H1 (cell line): ENCODE results near the gene RELN. TPM values are rescaled to one million over a fixed set of nuclear protein-coding genes. Genes with fewer than 3 reads are reported as not detected.

Source experiments
- CTCF ChIA-PET: fragments of 300-600 bp; sonication (Branson Sonifier 250); formaldehyde crosslinking; loops from one replicate; lab custom pipeline; 2021; ENCODE audit not compliant: partially characterized antibody; lab: Charles Lee
- POLR2A ChIA-PET: fragments of 300-600 bp; sonication (Branson Sonifier 250); formaldehyde crosslinking; loops from one replicate; lab custom pipeline; 2021; ENCODE audit warnings: inconsistent platforms; ENCODE audit not compliant: partially characterized antibody; lab: Charles Lee
- DNase-seq, 2 experiments: peaks; one replicate each; pipeline versions ENCODE4 v3.0.0 to v3.0.0-alpha.2; 2010 to 2022; ENCODE audit warnings: low spot score in 2 of 2, low read depth in 1 of 2, mixed read lengths in 1 of 2
- FAIRE-seq: peaks from 2 replicates; lab custom pipeline; 2011; peaks lifted over from hg19 to GRCh38; lab: Jason Lieb, UNC
- H2AFZ ChIP-seq: 2 replicates; pipeline ENCODE4 v1.8.1; 2012; ENCODE audit warnings: low read length, inconsistent platforms
- H2AK5ac ChIP-seq: 2 replicates; pipeline ENCODE4 v1.6.1; 2013; ENCODE audit warnings: low read depth, low read length
- H2BK120ac ChIP-seq: replicated peaks from 2 replicates; pipeline ENCODE3; 2013; ENCODE audit warnings: low read depth, low read length, inconsistent platforms
- H2BK12ac ChIP-seq: 2 replicates; pipeline ENCODE4 v1.6.1; 2013; ENCODE audit warnings: low read depth, low read length
- H2BK15ac ChIP-seq: 2 replicates; pipeline ENCODE4 v1.6.1; 2013; ENCODE audit warnings: low read length
- H2BK20ac ChIP-seq: 2 replicates; pipeline ENCODE4 v1.6.1; 2013; ENCODE audit warnings: low read length
- H2BK5ac ChIP-seq: 2 replicates; pipeline ENCODE4 v1.6.1; 2013; ENCODE audit warnings: low read depth, low read length
- H3K14ac ChIP-seq: 2 replicates; pipeline ENCODE4 v1.6.1; 2013; ENCODE audit warnings: inconsistent platforms; ENCODE audit not compliant: insufficient read length
- H3K18ac ChIP-seq: 2 replicates; pipeline ENCODE4 v1.6.1; 2013; ENCODE audit warnings: low read length; ENCODE audit errors: extremely low read depth
- H3K23ac ChIP-seq: 2 replicates; pipeline ENCODE4 v1.6.1; 2013; ENCODE audit warnings: inconsistent platforms; ENCODE audit not compliant: insufficient read length
- H3K23me2 ChIP-seq: 2 replicates; pipeline ENCODE4 v1.6.1; 2013; ENCODE audit warnings: low read depth, low read length
- H3K27ac ChIP-seq: 2 replicates; pipeline ENCODE4 v1.6.1; 2011; ENCODE audit warnings: low read depth, low read length, inconsistent platforms
- H3K27me3 ChIP-seq, 4 experiments: replicated peaks in 1 of 4; 1 replicate in 1 of 4; 2 replicates in 3 of 4; pipeline versions ENCODE4 v1.6.1 to v1.8.1; 2011 to 2013; ENCODE audit warnings: low read length in 3 of 4, mild to moderate bottlenecking in 3 of 4, inconsistent platforms in 2 of 4, mixed read lengths in 2 of 4, moderate library complexity in 1 of 4; ENCODE audit not compliant: control insufficient read depth in 3 of 4, insufficient read depth in 3 of 4; ENCODE audit errors: extremely low read depth in 1 of 4
- H3K36me3 ChIP-seq, 4 experiments: 2 replicates each; pipeline versions ENCODE4 v1.6.1 to v1.8.1; 2011 to 2013; ENCODE audit warnings: mild to moderate bottlenecking in 4 of 4, low read length in 3 of 4, moderate library complexity in 2 of 4, control low read depth in 1 of 4, inconsistent platforms in 1 of 4; ENCODE audit not compliant: insufficient read depth in 4 of 4, control insufficient read depth in 2 of 4
- H3K4ac ChIP-seq: replicated peaks from 2 replicates; pipeline ENCODE3; 2013; ENCODE audit warnings: low read length, low read depth, mixed read lengths, inconsistent platforms; ENCODE audit not compliant: insufficient read length
- H3K4me1 ChIP-seq, 4 experiments: replicated peaks in 1 of 4; 1 replicate in 1 of 4; 2 replicates in 3 of 4; pipeline versions ENCODE4 v1.6.1 to v1.8.1; 2011 to 2013; ENCODE audit warnings: low read length in 3 of 4, inconsistent platforms in 2 of 4, mixed read lengths in 1 of 4; ENCODE audit not compliant: insufficient read depth in 4 of 4, control insufficient read depth in 3 of 4
- H3K4me2 ChIP-seq, 2 experiments: 2 replicates each; pipeline versions ENCODE4 v1.6.1 to v1.8.1; 2011 to 2013; ENCODE audit warnings: low read depth in 2 of 2, low read length in 2 of 2, control low read depth in 1 of 2, inconsistent platforms in 1 of 2, mild to moderate bottlenecking in 1 of 2; ENCODE audit not compliant: insufficient read depth in 1 of 2
- H3K4me3 ChIP-seq, 4 experiments: fragments of 200-600, 300-600 bp in 1 of 4; sonication (generic), shearing (Covaris generic), sonication (Bioruptor Twin) in 1 of 4; 2 replicates each; pipeline versions ENCODE4 v1.5.1 to v1.8.1; 2011 to 2016; ENCODE audit warnings: low read length in 4 of 4, low read depth in 3 of 4, control low read depth in 2 of 4, inconsistent platforms in 2 of 4, mild to moderate bottlenecking in 2 of 4, mixed read lengths in 1 of 4, moderate library complexity in 1 of 4; ENCODE audit not compliant: insufficient read depth in 2 of 4; ENCODE audit errors: extremely low read depth in 1 of 4
- H3K56ac ChIP-seq: replicated peaks from 2 replicates; pipeline ENCODE3; 2013; ENCODE audit warnings: low read depth, mild to moderate bottlenecking, mixed read lengths, low read length, inconsistent platforms; ENCODE audit not compliant: insufficient read length
- H3K79me1 ChIP-seq: 2 replicates; pipeline ENCODE4 v1.6.1; 2013; ENCODE audit warnings: low read depth, low read length, control low read depth
- H3K79me2 ChIP-seq, 2 experiments: 2 replicates each; pipeline versions ENCODE4 v1.6.1 to v1.8.1; 2012 to 2013; ENCODE audit warnings: low read length in 2 of 2, mild to moderate bottlenecking in 2 of 2, inconsistent platforms in 1 of 2; ENCODE audit not compliant: insufficient read depth in 2 of 2, control insufficient read depth in 1 of 2
- H3K9ac ChIP-seq, 4 experiments: replicated peaks in 1 of 4; 1 replicate in 1 of 4; 2 replicates in 3 of 4; pipeline versions ENCODE4 v1.6.1 to v1.8.1; 2011 to 2013; ENCODE audit warnings: low read depth in 3 of 4, low read length in 3 of 4, control low read depth in 2 of 4, mild to moderate bottlenecking in 2 of 4, moderate library complexity in 2 of 4, inconsistent platforms in 1 of 4; ENCODE audit errors: extremely low read depth in 1 of 4
- H3K9me3 ChIP-seq, 2 experiments: 2 replicates each; pipeline versions ENCODE4 v1.6.1 to v1.8.1; 2012 to 2013; ENCODE audit warnings: mild to moderate bottlenecking in 2 of 2, moderate library complexity in 2 of 2, control low read depth in 1 of 2, inconsistent platforms in 1 of 2, low read depth in 1 of 2, low read length in 1 of 2, mixed read lengths in 1 of 2; ENCODE audit not compliant: insufficient read depth in 2 of 2
- H4K20me1 ChIP-seq, 2 experiments: replicated peaks in 1 of 2; 2 replicates each; pipeline versions ENCODE3 to v1.8.1; 2011 to 2013; ENCODE audit warnings: inconsistent platforms in 2 of 2, low read length in 2 of 2, mild to moderate bottlenecking in 1 of 2; ENCODE audit not compliant: insufficient read depth in 2 of 2, control insufficient read depth in 1 of 2
- H4K5ac ChIP-seq: 2 replicates; pipeline ENCODE4 v1.6.1; 2013; ENCODE audit warnings: low read length, low read depth, mixed read lengths, inconsistent platforms; ENCODE audit not compliant: insufficient read length
- H4K8ac ChIP-seq: 2 replicates; pipeline ENCODE4 v1.8.0; 2013; ENCODE audit warnings: mild to moderate bottlenecking, moderate library complexity, low read length, inconsistent platforms; ENCODE audit not compliant: insufficient read depth; ENCODE audit errors: extremely low read depth
- H4K91ac ChIP-seq: replicated peaks from 2 replicates; pipeline ENCODE3; 2013; ENCODE audit warnings: low read length, mixed read lengths, inconsistent platforms; ENCODE audit not compliant: insufficient read length
- ATF2 ChIP-seq: IDR thresholded peaks from 2 replicates; pipeline ENCODE4 v1.6.1; 2012; ENCODE audit warnings: low read length, inconsistent platforms
- ATF3 ChIP-seq: IDR thresholded peaks from 2 replicates; pipeline ENCODE4 v1.6.1; 2011; ENCODE audit warnings: low read depth, mild to moderate bottlenecking, low read length; ENCODE audit not compliant: insufficient read depth
- BACH1 ChIP-seq: IDR thresholded peaks from 2 replicates; pipeline ENCODE4 v1.6.1; 2012; ENCODE audit warnings: low read length, improper control_type of control experiment
- GTF2F1 ChIP-seq: IDR thresholded peaks from 2 replicates; pipeline ENCODE4 v1.6.1; 2012; ENCODE audit warnings: low read depth, low read length, improper control_type of control experiment, borderline replicate concordance
- HDAC2 ChIP-seq, 2 experiments: fragments of 300-600 bp in 1 of 2; sonication (generic) in 1 of 2; IDR thresholded peaks; 2 replicates each; pipeline ENCODE4 v1.6.1; 2011 to 2012; ENCODE audit warnings: low read depth in 2 of 2, low read length in 2 of 2, mild to moderate bottlenecking in 2 of 2, moderate library complexity in 2 of 2, borderline replicate concordance in 1 of 2, inconsistent platforms in 1 of 2
- JUN ChIP-seq: IDR thresholded peaks from 2 replicates; pipeline ENCODE4 v1.6.1; 2011; ENCODE audit warnings: low read depth, mild to moderate bottlenecking, improper control_type of control experiment, low read length
- JUND ChIP-seq: IDR thresholded peaks from 2 replicates; pipeline ENCODE4 v1.6.1; 2011; ENCODE audit warnings: mild to moderate bottlenecking, improper control_type of control experiment, low read length
- MAFK ChIP-seq: IDR thresholded peaks from 2 replicates; pipeline ENCODE4 v1.6.1; 2012; ENCODE audit warnings: low read depth, mild to moderate bottlenecking, improper control_type of control experiment, low read length
- NANOG ChIP-seq: IDR thresholded peaks from 2 replicates; pipeline ENCODE4 v1.6.1; 2011; ENCODE audit warnings: low read length, low read depth, mild to moderate bottlenecking, inconsistent platforms; ENCODE audit not compliant: insufficient read depth, poor library complexity, severe bottlenecking
- NRF1 ChIP-seq: IDR thresholded peaks from 2 replicates; pipeline ENCODE4 v1.6.1; 2011; ENCODE audit warnings: mild to moderate bottlenecking, low read depth, low read length, improper control_type of control experiment
- RBBP5 ChIP-seq: IDR thresholded peaks from 2 replicates; pipeline ENCODE4 v1.7.1; 2012; ENCODE audit warnings: low read depth, mild to moderate bottlenecking, inconsistent platforms, low read length, moderate library complexity, borderline replicate concordance
- TAF7 ChIP-seq: optimal IDR thresholded peaks from 2 replicates; pipeline ENCODE3; 2011; ENCODE audit warnings: low read depth, mild to moderate bottlenecking, inconsistent platforms, low read length, moderate library complexity, borderline replicate concordance
- YY1 ChIP-seq: IDR thresholded peaks from 2 replicates; pipeline ENCODE4 v1.6.1; 2011; ENCODE audit warnings: low read depth, mild to moderate bottlenecking, low read length
- polyA plus RNA-seq, 7 experiments: library from polyadenylated mRNA; depleted of rRNA in 3 of 7; stranded (reverse) in 5 of 7; unstranded in 2 of 7; fragments of >200 nt in 5 of 7; fragments of 200-250 nt in 2 of 7; gene quantifications; 1 replicate in 5 of 7; 2 replicates in 1 of 7; 4 replicates in 1 of 7; pipeline versions ENCODE4 v1.2.1 to v1.2.3, GENCODE V29; 2011 to 2013; ENCODE audit warnings: missing spikeins in 2 of 7, mixed read lengths in 2 of 7
- total RNA-seq: library from RNA; stranded (reverse); fragmentation: NEBNext Ultra II Directional; extraction: Animal tissue kit (Norgen Biotek cat#: 25700); gene quantifications from 2 replicates; pipeline ENCODE4 v1.2.1, GENCODE V29; 2021

The RELN gene
- total and polyA plus RNA-seq, 2 of the 8 experiments (the other 6 are each of a cell fraction or from before 2014, with no cell fraction given), result 0.03 to 0.07 TPM

GRCh38 chr7:103967401-103967800 lies 22.1 kb downstream of the RELN start:
- H3K27ac ChIP-seq, result no peak overlapping the region
- no peak overlapping the region for H3K4me3 ChIP-seq
- DNase-seq (no peak), FAIRE-seq (no peak)
- H3K4me2 ChIP-seq, result 0 out of 4 replicates have a peak overlapping the region, but pooled peaks of 1 of the 2 experiments have one; percentile 1
- no peak overlapping the region for H4K5ac ChIP-seq
- no peak overlapping the region for H3K56ac ChIP-seq
- peaks cover 0 to 6% (median 0%) of the 10 kb centered on the region in 4 experiments; a peak in 3 of 7 replicates for H3K4me1 ChIP-seq
- H3K23ac ChIP-seq, result no peak overlapping the region
- H4K20me1 ChIP-seq, result no peaks in the 10 kb centered on the region
- no peak overlapping the region for H2AFZ ChIP-seq
- H3K79me2 ChIP-seq, result no peaks in the 10 kb centered on the region
- H3K9ac ChIP-seq, result no peak overlapping the region
- no peak overlapping the region for H2BK20ac ChIP-seq
- no peak overlapping the region for H3K14ac ChIP-seq
- ChIA-PET POLR2A (no interaction called here), CTCF (interaction anchor here (0.6 kb wide), 1 partner anchor 892 kb away, joined by 3 read pairs; no protein-coding TSS in a partner anchor)
- H3K18ac ChIP-seq, result no peak overlapping the region
- no peaks in the 10 kb centered on the region for H3K23me2 ChIP-seq
- no peak overlapping the region for H4K91ac ChIP-seq
- H2BK120ac ChIP-seq, result no peak overlapping the region
- H2BK5ac ChIP-seq, result no peak overlapping the region
- H2BK12ac ChIP-seq, result no peak overlapping the region
- H3K79me1 ChIP-seq, result no peaks in the 10 kb centered on the region
- H3K36me3 ChIP-seq, result no peaks in the 10 kb centered on the region
- H3K9me3 ChIP-seq, result no peaks in the 10 kb centered on the region
- no peaks in the 10 kb centered on the region for H3K27me3 ChIP-seq
- no peak overlapping the region for H2AK5ac ChIP-seq
- H3K4ac ChIP-seq, result no peak overlapping the region
- H2BK15ac ChIP-seq, result no peak overlapping the region
- no peak overlapping the region for H4K8ac ChIP-seq
- no peak for TF ChIP-seq YY1
- TF ChIP-seq ATF3, result no peak
- no peak for TF ChIP-seq GTF2F1
- TF ChIP-seq ATF2, result no peak
- no peak for TF ChIP-seq RBBP5
- TF ChIP-seq JUN, result no peak
- TF ChIP-seq TAF7, result no peak
- TF ChIP-seq BACH1, result no peak
- TF ChIP-seq NANOG, result no peak
- TF ChIP-seq NRF1, result no peak
- no peak for TF ChIP-seq HDAC2 (IDR thresholded peaks at IDR 0.05; ENCODE audit: borderline replicate concordance in 1 of 2, low read depth in 2 of 2, low read length in 2 of 2)
- no peak for TF ChIP-seq MAFK
- no peak for TF ChIP-seq JUND
